ENCODE measurements around the gene TAS2R42. TPM values are rescaled to one million over a fixed set of nuclear protein-coding genes. Genes with fewer than 3 reads are reported as not detected.

The TAS2R42 gene
- total and polyA plus RNA-seq, 2 of the 13 experiments (the other 11 are each of a cell fraction or from before 2014, with no cell fraction given) = not detected

DNA sequence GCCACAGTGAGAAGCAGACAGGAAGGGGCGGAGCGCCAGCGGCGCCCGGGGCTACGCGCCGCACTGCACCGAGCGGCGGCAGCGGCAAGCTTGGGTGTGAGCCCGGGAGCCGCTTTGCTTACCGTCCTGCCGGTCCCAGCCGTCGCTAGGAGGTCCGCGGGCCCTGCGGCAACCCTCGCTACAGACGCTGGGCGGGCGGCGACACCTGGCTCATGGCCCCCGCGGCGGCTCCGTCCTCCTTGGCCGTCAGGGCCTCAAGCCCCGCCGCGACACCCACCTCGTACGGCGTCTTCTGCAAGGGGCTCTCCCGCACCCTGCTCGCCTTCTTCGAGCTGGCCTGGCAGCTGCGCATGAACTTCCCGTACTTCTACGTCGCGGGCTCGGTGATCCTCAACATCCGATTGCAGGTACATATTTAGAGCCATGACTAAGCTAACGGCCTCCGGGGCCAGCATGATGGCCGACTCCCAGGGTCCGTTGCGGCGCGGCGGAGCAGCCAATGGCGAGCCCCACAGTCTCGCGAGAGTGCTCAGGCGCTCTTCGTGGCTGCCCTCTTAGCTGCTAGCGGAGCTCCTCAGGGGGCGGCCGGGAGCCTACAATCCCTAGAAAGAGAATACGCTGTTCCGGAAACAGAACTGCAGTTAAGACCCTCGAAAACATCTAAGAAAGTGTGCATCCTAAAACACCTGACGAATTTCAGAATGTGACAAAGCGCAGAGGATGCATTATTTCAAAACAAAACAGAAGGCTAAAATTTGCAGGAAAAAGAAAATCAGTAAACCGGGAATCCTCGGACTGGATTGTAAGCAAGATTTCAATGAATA lies 15.4 kb downstream of the TAS2R42 start, which contains the start of gene SMIM10L1 (continued):
- TF ChIP-seq MXI1 (IDR thresholded peaks at IDR 0.05; ENCODE audit: borderline replicate concordance, low read depth, low read length) = peak; percentile 74; the same call in 1 of the 3 replicates
- 0 out of 2 replicates have a peak, but pooled peaks have one; percentile 72 for TF ChIP-seq ZNF572 (CRISPR knock-in tag; IDR thresholded peaks at IDR 0.05)
- 0 out of 2 replicates have a peak, but pooled peaks have one; percentile 60 for TF ChIP-seq GTF2F1 (IDR thresholded peaks at IDR 0.05; ENCODE audit: low read length)
- TF ChIP-seq, protein P1, sequence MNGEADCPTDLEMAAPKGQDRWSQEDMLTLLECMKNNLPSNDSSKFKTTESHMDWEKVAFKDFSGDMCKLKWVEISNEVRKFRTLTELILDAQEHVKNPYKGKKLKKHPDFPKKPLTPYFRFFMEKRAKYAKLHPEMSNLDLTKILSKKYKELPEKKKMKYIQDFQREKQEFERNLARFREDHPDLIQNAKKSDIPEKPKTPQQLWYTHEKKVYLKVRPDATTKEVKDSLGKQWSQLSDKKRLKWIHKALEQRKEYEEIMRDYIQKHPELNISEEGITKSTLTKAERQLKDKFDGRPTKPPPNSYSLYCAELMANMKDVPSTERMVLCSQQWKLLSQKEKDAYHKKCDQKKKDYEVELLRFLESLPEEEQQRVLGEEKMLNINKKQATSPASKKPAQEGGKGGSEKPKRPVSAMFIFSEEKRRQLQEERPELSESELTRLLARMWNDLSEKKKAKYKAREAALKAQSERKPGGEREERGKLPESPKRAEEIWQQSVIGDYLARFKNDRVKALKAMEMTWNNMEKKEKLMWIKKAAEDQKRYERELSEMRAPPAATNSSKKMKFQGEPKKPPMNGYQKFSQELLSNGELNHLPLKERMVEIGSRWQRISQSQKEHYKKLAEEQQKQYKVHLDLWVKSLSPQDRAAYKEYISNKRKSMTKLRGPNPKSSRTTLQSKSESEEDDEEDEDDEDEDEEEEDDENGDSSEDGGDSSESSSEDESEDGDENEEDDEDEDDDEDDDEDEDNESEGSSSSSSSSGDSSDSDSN (CRISPR knock-in tag; IDR thresholded peaks at IDR 0.05) = peak; percentile 84
- peak; percentile 97 for TF ChIP-seq ZNF501 (CRISPR knock-in tag; IDR thresholded peaks at IDR 0.05)
- TF ChIP-seq ZNF563 (CRISPR knock-in tag; IDR thresholded peaks at IDR 0.05) = peak; percentile 71
- 0 out of 2 replicates have a peak, but pooled peaks have one; percentile 32 for TF ChIP-seq KDM4B (CRISPR knock-in tag; IDR thresholded peaks at IDR 0.05)
- TF ChIP-seq, protein P2, sequence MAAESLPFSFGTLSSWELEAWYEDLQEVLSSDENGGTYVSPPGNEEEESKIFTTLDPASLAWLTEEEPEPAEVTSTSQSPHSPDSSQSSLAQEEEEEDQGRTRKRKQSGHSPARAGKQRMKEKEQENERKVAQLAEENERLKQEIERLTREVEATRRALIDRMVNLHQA (CRISPR knock-in tag; IDR thresholded peaks at IDR 0.05) = no peak
- no peak for TF ChIP-seq MIER2 (CRISPR knock-in tag; IDR thresholded peaks at IDR 0.05)
- 0 out of 2 replicates have a peak, but pooled peaks have one; percentile 65 for TF ChIP-seq ZFYVE20 (CRISPR knock-in tag; IDR thresholded peaks at IDR 0.05; ENCODE audit: borderline replicate concordance, low read depth)
- TF ChIP-seq PAF1 (CRISPR knock-in tag; IDR thresholded peaks at IDR 0.05) = no peak
- peak; percentile 43; the same call in 1 of the 2 replicates for TF ChIP-seq GABPA (IDR thresholded peaks at IDR 0.05; ENCODE audit: low read depth, low read length)
- TF ChIP-seq GABPA (CRISPR knock-in tag; IDR thresholded peaks at IDR 0.05; ENCODE audit: low read depth) = peak; percentile 61
- peak; percentile 98 for TF ChIP-seq CHD2 (IDR thresholded peaks at IDR 0.05; ENCODE audit: low read depth, low read length)
- peak in 1 of 2 experiments; percentile 68; a peak in 1 of 4 replicates for TF ChIP-seq KLF16 (CRISPR knock-in tag; IDR thresholded peaks at IDR 0.05)
- TF ChIP-seq POLR2G (IDR thresholded peaks at IDR 0.05; ENCODE audit: low read depth, low read length) = peak; percentile 97
- TF ChIP-seq HOXA3 (CRISPR knock-in tag; IDR thresholded peaks at IDR 0.05) = peak; percentile 91
- TF ChIP-seq SP5 (CRISPR knock-in tag; IDR thresholded peaks at IDR 0.05; ENCODE audit: borderline replicate concordance, low read depth) = peak; percentile 75
- TF ChIP-seq, protein P3, sequence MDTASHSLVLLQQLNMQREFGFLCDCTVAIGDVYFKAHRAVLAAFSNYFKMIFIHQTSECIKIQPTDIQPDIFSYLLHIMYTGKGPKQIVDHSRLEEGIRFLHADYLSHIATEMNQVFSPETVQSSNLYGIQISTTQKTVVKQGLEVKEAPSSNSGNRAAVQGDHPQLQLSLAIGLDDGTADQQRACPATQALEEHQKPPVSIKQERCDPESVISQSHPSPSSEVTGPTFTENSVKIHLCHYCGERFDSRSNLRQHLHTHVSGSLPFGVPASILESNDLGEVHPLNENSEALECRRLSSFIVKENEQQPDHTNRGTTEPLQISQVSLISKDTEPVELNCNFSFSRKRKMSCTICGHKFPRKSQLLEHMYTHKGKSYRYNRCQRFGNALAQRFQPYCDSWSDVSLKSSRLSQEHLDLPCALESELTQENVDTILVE (CRISPR knock-in tag; IDR thresholded peaks at IDR 0.05) = peak; percentile 60; the same call in 1 of the 2 replicates
- TF ChIP-seq, protein P4, sequence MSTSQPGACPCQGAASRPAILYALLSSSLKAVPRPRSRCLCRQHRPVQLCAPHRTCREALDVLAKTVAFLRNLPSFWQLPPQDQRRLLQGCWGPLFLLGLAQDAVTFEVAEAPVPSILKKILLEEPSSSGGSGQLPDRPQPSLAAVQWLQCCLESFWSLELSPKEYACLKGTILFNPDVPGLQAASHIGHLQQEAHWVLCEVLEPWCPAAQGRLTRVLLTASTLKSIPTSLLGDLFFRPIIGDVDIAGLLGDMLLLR (CRISPR knock-in tag; IDR thresholded peaks at IDR 0.05) = peak; percentile 69; the same call in 1 of the 2 replicates
- TF ChIP-seq KLF9 (CRISPR knock-in tag; IDR thresholded peaks at IDR 0.05; ENCODE audit: low read depth) = 0 out of 2 replicates have a peak, but pooled peaks have one; percentile 22
- TF ChIP-seq ZNF772 (CRISPR knock-in tag; IDR thresholded peaks at IDR 0.05) = peak; percentile 84
- no peak for TF ChIP-seq ZNF569 (CRISPR knock-in tag; IDR thresholded peaks at IDR 0.05; ENCODE audit: borderline replicate concordance)
- TF ChIP-seq YEATS4 (CRISPR knock-in tag; IDR thresholded peaks at IDR 0.05; ENCODE audit: borderline replicate concordance) = peak; percentile 89

Data from HepG2 (cell line).